Omental fat pad (tissue), 4 donors: ENCODE results near the gene ACSF2. TPM values are rescaled to one million over a fixed set of nuclear protein-coding genes. Genes with fewer than 3 reads are reported as not detected.
"Not testable (repeated sequence)": the region's sequence is repeated elsewhere in the genome, so short reads cannot be mapped to it uniquely, and the experiment has no call there.

Experiments used
- ATAC-seq: fragments of 150-250 bp; one replicate; pipeline ENCODE4 v1.9.1; 2016; ENCODE audit warnings: mild to moderate bottlenecking, moderate library complexity; ENCODE audit not compliant: low FRiP score
- DNase-seq: peaks from one replicate; pipeline ENCODE4 v3.0.0-alpha.2; 2019; ENCODE audit warnings: low spot score
- CTCF ChIP-seq, 3 donors: fragments of 450-650 bp; IDR thresholded peaks; one replicate each; pipeline ENCODE4 v1.5.1; 2016 to 2017; ENCODE audit warnings: antibody characterized with exemption in 3 of 3, mild to moderate bottlenecking in 3 of 3, moderate library complexity in 2 of 3
- total RNA-seq, 4 donors: library from RNA; depleted of rRNA; stranded (reverse); fragments of >200 nt; gene quantifications; one replicate each; pipeline ENCODE4 v1.1.0, GENCODE V29; 2016

ACSF2 gene
- total RNA-seq, 4 donors from 2014 or later: 36.6 to 140 (median 65.3) TPM

GRCh38 chr17:50396261-50397110 is 29.5 kb upstream of the ACSF2 start:
- peak; percentile 36 for DNase-seq
- ATAC-seq: peak; percentile 80
- TF ChIP-seq CTCF (IDR thresholded peaks at IDR 0.05): no peak

- DNase-seq (peak; percentile 81), ATAC-seq (peak; percentile 97)
- TF ChIP-seq CTCF (IDR thresholded peaks at IDR 0.05): peak in 2 of 3 donors; percentile 40 to 79
Observed at GRCh38 chr17:50397111-50397918, 28.7 kb upstream of the ACSF2 start, which contains the start of gene LRRC59. TSS of gene LRRC59 (minus strand) at chr17:50397523. CDS start at chr17:50397317, 206 bp downstream.

- no peak for ATAC-seq
- TF ChIP-seq CTCF (IDR thresholded peaks at IDR 0.05): no peak
- DNase-seq: no peak
Observed at GRCh38 chr17:50397919-50398285, 28.1 kb upstream of the ACSF2 start.

GRCh38 chr17:50398672-50399071 is 27.3 kb upstream of the ACSF2 start:
- not testable (repeated sequence) for DNase-seq, ATAC-seq

- not testable (repeated sequence) for ATAC-seq, DNase-seq
Observed at GRCh38 chr17:50399591-50399990, 26.4 kb upstream of the ACSF2 start.

GRCh38 chr17:50405351-50405750 is 20.7 kb upstream of the ACSF2 start:
- not testable (repeated sequence) for DNase-seq, ATAC-seq

- TF ChIP-seq CTCF (IDR thresholded peaks at IDR 0.05): no peak
- no peak for DNase-seq
- no peak for ATAC-seq
Observed at GRCh38 chr17:50406578-50406977, 19.4 kb upstream of the ACSF2 start.

- TF ChIP-seq CTCF (IDR thresholded peaks at IDR 0.05): no peak
- no peak for DNase-seq
- no peak for ATAC-seq
Observed at GRCh38 chr17:50407921-50408320, 18.1 kb upstream of the ACSF2 start.
